CD14-positive monocyte (primary cell): ENCODE results near the gene PIP5K1B. TPM values are rescaled to one million over a fixed set of nuclear protein-coding genes. Genes with fewer than 3 reads are reported as not detected.
A peak's percentile ranks its signal among the peaks of the same experiment; 100 is the strongest.

Source experiments
- DNase-seq, 3 donors: peaks; one replicate each; pipeline ENCODE4 v3.0.0-alpha.2; 2011 to 2022
- H2AFZ ChIP-seq: 2 replicates; pipeline ENCODE4 v1.6.0; 2012; ENCODE audit warnings: mild to moderate bottlenecking, low read depth, low read length, inconsistent platforms; ENCODE audit not compliant: insufficient read depth, poor library complexity, severe bottlenecking
- H3K27ac ChIP-seq, 2 donors: 1 replicate in 1 of 2; 2 replicates in 1 of 2; pipeline ENCODE4 v1.5.1; 2012 to 2013; ENCODE audit warnings: low read length in 2 of 2, control low read depth in 1 of 2, inconsistent platforms in 1 of 2, low read depth in 1 of 2, mild to moderate bottlenecking in 1 of 2
- H3K27me3 ChIP-seq, 2 donors: one replicate each; pipeline versions ENCODE4 v1.6.0 to v1.6.1; 2011 to 2013; ENCODE audit warnings: low read length in 2 of 2; ENCODE audit not compliant: control insufficient read depth in 2 of 2, insufficient read depth in 2 of 2
- H3K36me3 ChIP-seq, 2 donors: replicated peaks in 1 of 2; 1 replicate in 1 of 2; 2 replicates in 1 of 2; pipeline versions ENCODE4 v1.5.1 to v1.6.1; 2012 to 2013; ENCODE audit warnings: low read length in 2 of 2, control low read depth in 1 of 2, inconsistent platforms in 1 of 2, mild to moderate bottlenecking in 1 of 2; ENCODE audit not compliant: insufficient read depth in 2 of 2, control insufficient read depth in 1 of 2
- H3K4me1 ChIP-seq, 2 donors: 1 replicate in 1 of 2; 2 replicates in 1 of 2; pipeline versions ENCODE4 v1.5.1 to v1.6.1; 2012 to 2013; ENCODE audit warnings: low read length in 2 of 2, control low read depth in 1 of 2, inconsistent platforms in 1 of 2, mild to moderate bottlenecking in 1 of 2, moderate library complexity in 1 of 2; ENCODE audit not compliant: insufficient read depth in 2 of 2, control insufficient read depth in 1 of 2
- H3K4me2 ChIP-seq: replicated peaks from 2 replicates; pipeline ENCODE3; 2012; ENCODE audit warnings: low read length, moderate library complexity, mild to moderate bottlenecking; ENCODE audit not compliant: poor library complexity, severe bottlenecking; ENCODE audit errors: extremely low read depth
- H3K4me3 ChIP-seq, 3 experiments: fragments of 200-600 bp in 1 of 3; sonication (generic) in 1 of 3; replicated peaks in 1 of 3; 1 replicate in 2 of 3; 2 replicates in 1 of 3; pipeline ENCODE4 v1.5.1; 2011 to 2013; ENCODE audit warnings: low read length in 3 of 3, mild to moderate bottlenecking in 3 of 3, control low read depth in 2 of 3, low read depth in 2 of 3, inconsistent platforms in 1 of 3, moderate library complexity in 1 of 3
- H3K79me2 ChIP-seq: 2 replicates; pipeline ENCODE4 v1.6.0; 2012; ENCODE audit warnings: mild to moderate bottlenecking, control low read depth, inconsistent platforms, low read length, moderate library complexity; ENCODE audit not compliant: insufficient read depth
- H3K9ac ChIP-seq: 2 replicates; pipeline ENCODE4 v1.6.0; 2017; ENCODE audit warnings: low read length, mild to moderate bottlenecking; ENCODE audit not compliant: insufficient read depth, poor library complexity, severe bottlenecking
- H3K9me3 ChIP-seq, 2 donors: replicated peaks in 1 of 2; 1 replicate in 1 of 2; 2 replicates in 1 of 2; pipeline versions ENCODE4 v1.5.1 to v1.6.1; 2012 to 2013; ENCODE audit warnings: low read length in 2 of 2, control low read depth in 1 of 2; ENCODE audit not compliant: control insufficient read depth in 1 of 2, insufficient read depth in 1 of 2
- H4K20me1 ChIP-seq: 2 replicates; pipeline ENCODE4 v1.6.0; 2012; ENCODE audit warnings: mild to moderate bottlenecking, low read length, control low read depth, moderate library complexity; ENCODE audit not compliant: insufficient read depth
- H3K27ac Mint-ChIP-seq, 7 donors: one replicate each; pipeline ENCODE4 v1.8.0; 2020; ENCODE audit warnings: mild to moderate bottlenecking in 7 of 7, mixed read lengths in 7 of 7, moderate library complexity in 6 of 7, inconsistent platforms in 2 of 7
- H3K27me3 Mint-ChIP-seq, 3 donors: one replicate each; pipeline ENCODE4 v1.8.0; 2021 to 2022; ENCODE audit warnings: low read depth in 3 of 3, mild to moderate bottlenecking in 3 of 3, mixed read lengths in 3 of 3, moderate library complexity in 3 of 3, inconsistent platforms in 1 of 3
- H3K36me3 Mint-ChIP-seq, 2 donors: one replicate each; pipeline ENCODE4 v1.8.0; 2020; ENCODE audit warnings: mixed read lengths in 2 of 2, inconsistent platforms in 1 of 2, mild to moderate bottlenecking in 1 of 2
- H3K4me1 Mint-ChIP-seq: one replicate; pipeline ENCODE4 v1.8.0; 2020; ENCODE audit warnings: mild to moderate bottlenecking, mixed read lengths
- H3K4me3 Mint-ChIP-seq, 2 donors: one replicate each; pipeline ENCODE4 v1.8.0; 2020; ENCODE audit warnings: mild to moderate bottlenecking in 2 of 2, mixed read lengths in 2 of 2, moderate library complexity in 1 of 2
- H3K9me3 Mint-ChIP-seq, 7 donors: one replicate each; pipeline ENCODE4 v1.8.0; 2020 to 2022; ENCODE audit warnings: mixed read lengths in 7 of 7, mild to moderate bottlenecking in 6 of 7, moderate library complexity in 6 of 7, inconsistent platforms in 2 of 7
- WGBS: methylation state at CpG from one replicate; pipeline ENCODE4 v1.1.5; 2013; ENCODE audit warnings: missing lambda C conversion rate; ENCODE audit not compliant: insufficient coverage; 5-methylcytosine and 5-hydroxymethylcytosine counted together
- intact Hi-C, 2 donors: fragments of 100-400 bp; cut with micrococcal nuclease; formaldehyde crosslinking; loops; one replicate each; pipeline versions ENCODE4 v1.15.0 to v1.15.1; 2023
- polyA plus RNA-seq, 3 donors: library from polyadenylated mRNA; depleted of rRNA in 1 of 3; unstranded in 2 of 3; stranded (reverse) in 1 of 3; fragments of 300-500 nt in 2 of 3; fragments of >200 nt in 1 of 3; fragmentation: Illumina TruSeq in 2 of 3; gene quantifications; 1 replicate in 2 of 3; 2 replicates in 1 of 3; pipeline ENCODE4 v1.2.3, GENCODE V29; 2012 to 2021
- TF ChIP-seq, protein P1 (sequence below): fragments of 200-600 bp; IDR thresholded peaks from one replicate; pipeline ENCODE4 v1.8.0; 2022; ENCODE audit warnings: antibody characterized with exemption, mild to moderate bottlenecking

PIP5K1B gene
- polyA plus RNA-seq, 3 donors, result 0.18 to 4.1 (median 0.87) TPM

- intact Hi-C loops, result no loop called here
- Histone ChIP-seq H3K27ac (no peak overlapping the region), H3K9me3 (no peaks in the 10 kb centered on the region), H2AFZ (no peak overlapping the region), H3K79me2 (no peaks in the 10 kb centered on the region), H3K4me1 (peaks cover 32% of the 10 kb centered on the region in 2 donors), H3K9ac (no peak overlapping the region), H3K4me2 (no peak overlapping the region), H3K4me3 (no peak overlapping the region), H3K27me3 (no peaks in the 10 kb centered on the region), H3K36me3 (peaks cover 11 to 19% of the 10 kb centered on the region in 2 donors), H4K20me1 (no peaks in the 10 kb centered on the region)
- H3K4me3 Mint-ChIP-seq, result no peak overlapping the region
- H3K27ac Mint-ChIP-seq, result peak overlapping the region in 3 of 7 donors; percentile 9 to 68 (median 28)
- DNase-seq, result no peak
- no peaks in the 10 kb centered on the region for H3K27me3 Mint-ChIP-seq
- H3K9me3 Mint-ChIP-seq, result peaks cover 0 to 2% (median 0%) of the 10 kb centered on the region in 7 donors
- H3K4me1 Mint-ChIP-seq, result peaks cover 28% of the 10 kb centered on the region
- 91% methylated on average over 2 of the region's 4 CpGs for WGBS
- peaks cover 18 to 40% of the 10 kb centered on the region in 2 donors for H3K36me3 Mint-ChIP-seq
- TF ChIP-seq, protein P1, sequence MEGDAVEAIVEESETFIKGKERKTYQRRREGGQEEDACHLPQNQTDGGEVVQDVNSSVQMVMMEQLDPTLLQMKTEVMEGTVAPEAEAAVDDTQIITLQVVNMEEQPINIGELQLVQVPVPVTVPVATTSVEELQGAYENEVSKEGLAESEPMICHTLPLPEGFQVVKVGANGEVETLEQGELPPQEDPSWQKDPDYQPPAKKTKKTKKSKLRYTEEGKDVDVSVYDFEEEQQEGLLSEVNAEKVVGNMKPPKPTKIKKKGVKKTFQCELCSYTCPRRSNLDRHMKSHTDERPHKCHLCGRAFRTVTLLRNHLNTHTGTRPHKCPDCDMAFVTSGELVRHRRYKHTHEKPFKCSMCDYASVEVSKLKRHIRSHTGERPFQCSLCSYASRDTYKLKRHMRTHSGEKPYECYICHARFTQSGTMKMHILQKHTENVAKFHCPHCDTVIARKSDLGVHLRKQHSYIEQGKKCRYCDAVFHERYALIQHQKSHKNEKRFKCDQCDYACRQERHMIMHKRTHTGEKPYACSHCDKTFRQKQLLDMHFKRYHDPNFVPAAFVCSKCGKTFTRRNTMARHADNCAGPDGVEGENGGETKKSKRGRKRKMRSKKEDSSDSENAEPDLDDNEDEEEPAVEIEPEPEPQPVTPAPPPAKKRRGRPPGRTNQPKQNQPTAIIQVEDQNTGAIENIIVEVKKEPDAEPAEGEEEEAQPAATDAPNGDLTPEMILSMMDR, result no peak
These were observed 245.1 kb downstream of the PIP5K1B start for GRCh38 chr9:68950188-68950587.

DNA sequence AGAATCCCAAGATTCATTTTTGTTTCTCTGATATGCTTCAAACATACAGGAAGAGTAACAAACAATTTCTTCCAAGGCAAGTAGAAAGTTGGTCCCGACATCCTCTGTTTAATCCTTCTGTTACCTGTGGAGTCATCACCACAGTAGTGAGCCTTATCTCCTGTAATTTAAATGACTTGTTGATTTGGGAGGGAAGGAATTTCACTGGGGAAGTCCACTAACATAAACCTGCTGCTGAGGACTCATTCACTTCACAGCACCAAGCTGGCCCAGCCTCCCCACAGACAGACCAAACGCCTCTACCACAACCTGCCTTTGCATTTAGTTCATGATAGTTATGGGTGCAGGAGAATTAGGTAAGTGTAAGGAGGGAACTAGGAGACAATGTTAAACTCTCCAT lies 245.6 kb downstream of the PIP5K1B start:
- DNase-seq, result no peak
- no peak overlapping the region for H2AFZ ChIP-seq
- TF ChIP-seq, protein P1, result no peak
- no peaks in the 10 kb centered on the region for H3K79me2 ChIP-seq
- no peaks in the 10 kb centered on the region for H3K9me3 ChIP-seq
- no peak overlapping the region for H3K4me2 ChIP-seq
- H3K4me1 ChIP-seq, result peaks cover 36 to 37% of the 10 kb centered on the region in 2 donors
- H3K36me3 ChIP-seq, result peaks cover 11 to 19% of the 10 kb centered on the region in 2 donors
- H3K27me3 Mint-ChIP-seq, result no peaks in the 10 kb centered on the region
- H3K9me3 Mint-ChIP-seq, result peaks cover 0 to 2% (median 0%) of the 10 kb centered on the region in 7 donors
- no CpG with 5 or more reads among the region's 2 CpGs for WGBS
- intact Hi-C loops, result no loop called here
- H3K36me3 Mint-ChIP-seq, result peaks cover 20 to 40% of the 10 kb centered on the region in 2 donors
- H3K4me1 Mint-ChIP-seq, result peaks cover 32% of the 10 kb centered on the region
- no peak overlapping the region for H3K4me3 Mint-ChIP-seq
- H4K20me1 ChIP-seq, result no peaks in the 10 kb centered on the region
- H3K27ac ChIP-seq, result no peak overlapping the region
- no peaks in the 10 kb centered on the region for H3K27me3 ChIP-seq
- H3K4me3 ChIP-seq, result no peak overlapping the region
- H3K27ac Mint-ChIP-seq, result peak overlapping the region in 2 of 7 donors; percentile 28 to 68
- no peak overlapping the region for H3K9ac ChIP-seq
